ENCODE data around the gene MEAK7. TPM values are rescaled to one million over a fixed set of nuclear protein-coding genes. Genes with fewer than 3 reads are reported as not detected.

The MEAK7 gene
- total RNA-seq, 2 donors from 2014 or later = 30.3 to 34.9 TPM

GRCh38 chr16:84530590-84530989 is 26.1 kb upstream of the MEAK7 start:
- Mint-ChIP-seq H3K4me1 (peaks cover 20% of the 10 kb centered on the region), H3K27ac (no peak overlapping the region), H3K9me3 (peaks cover 18% of the 10 kb centered on the region), H3K4me3 (no peak overlapping the region), H3K27me3 (ENCODE audit: insufficient read depth) (peaks cover 3% of the 10 kb centered on the region), H3K36me3 (ENCODE audit: low read depth) (no peaks in the 10 kb centered on the region)
- no peak for DNase-seq
- H3K27me3 ChIP-seq (ENCODE audit: control insufficient read depth, insufficient read depth, low read length, poor library complexity, severe bottlenecking) = no peaks in the 10 kb centered on the region
- no peak overlapping the region for H3K4me3 ChIP-seq (ENCODE audit: low read length)
- TF ChIP-seq, protein P1, sequence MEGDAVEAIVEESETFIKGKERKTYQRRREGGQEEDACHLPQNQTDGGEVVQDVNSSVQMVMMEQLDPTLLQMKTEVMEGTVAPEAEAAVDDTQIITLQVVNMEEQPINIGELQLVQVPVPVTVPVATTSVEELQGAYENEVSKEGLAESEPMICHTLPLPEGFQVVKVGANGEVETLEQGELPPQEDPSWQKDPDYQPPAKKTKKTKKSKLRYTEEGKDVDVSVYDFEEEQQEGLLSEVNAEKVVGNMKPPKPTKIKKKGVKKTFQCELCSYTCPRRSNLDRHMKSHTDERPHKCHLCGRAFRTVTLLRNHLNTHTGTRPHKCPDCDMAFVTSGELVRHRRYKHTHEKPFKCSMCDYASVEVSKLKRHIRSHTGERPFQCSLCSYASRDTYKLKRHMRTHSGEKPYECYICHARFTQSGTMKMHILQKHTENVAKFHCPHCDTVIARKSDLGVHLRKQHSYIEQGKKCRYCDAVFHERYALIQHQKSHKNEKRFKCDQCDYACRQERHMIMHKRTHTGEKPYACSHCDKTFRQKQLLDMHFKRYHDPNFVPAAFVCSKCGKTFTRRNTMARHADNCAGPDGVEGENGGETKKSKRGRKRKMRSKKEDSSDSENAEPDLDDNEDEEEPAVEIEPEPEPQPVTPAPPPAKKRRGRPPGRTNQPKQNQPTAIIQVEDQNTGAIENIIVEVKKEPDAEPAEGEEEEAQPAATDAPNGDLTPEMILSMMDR (conservative IDR thresholded peaks at IDR 0.05) = no peak
- H3K4me1 ChIP-seq (ENCODE audit: control insufficient read depth, insufficient read depth, low read length) = peaks cover 8% of the 10 kb centered on the region
- H3K9me3 ChIP-seq (ENCODE audit: control insufficient read depth, low read length) = peaks cover 11% of the 10 kb centered on the region
- WGBS, 2 experiments (ENCODE audit: insufficient coverage in 1 of 2, insufficient read length in 1 of 2) = 79 to 95% methylated on average over 3 to 5 of the region's 5 CpGs
- no peak overlapping the region for H3K9ac ChIP-seq (ENCODE audit: extremely low read depth, low read length, poor library complexity, severe bottlenecking)
- no peaks in the 10 kb centered on the region for H3K36me3 ChIP-seq (ENCODE audit: control insufficient read depth, insufficient read depth, low read length)
- H3K27ac ChIP-seq (ENCODE audit: low read depth, low read length) = no peak overlapping the region

DNA sequence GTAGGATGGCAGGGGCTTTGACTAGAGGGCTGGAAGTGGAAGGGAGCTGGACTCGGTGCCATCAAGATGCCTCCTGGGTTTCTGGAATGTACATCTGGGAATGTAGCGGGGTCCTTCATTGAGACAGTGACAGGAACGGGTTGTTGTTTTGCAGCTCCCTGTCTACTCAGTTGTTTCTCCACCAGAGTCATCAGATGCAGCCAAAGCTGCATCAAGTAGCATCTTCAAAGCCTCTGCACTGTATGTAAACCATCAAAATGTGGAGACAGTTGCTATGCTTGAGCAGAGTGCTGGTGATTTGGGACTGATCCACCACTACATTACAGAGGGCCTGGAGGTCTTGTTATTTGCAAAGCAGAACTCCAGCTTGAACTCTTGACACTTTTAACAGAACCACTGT is 25.1 kb upstream of the MEAK7 start:
- peaks cover 16% of the 10 kb centered on the region for H3K4me1 Mint-ChIP-seq
- no peak overlapping the region for H3K4me3 ChIP-seq (ENCODE audit: low read length)
- no peak overlapping the region for H3K27ac Mint-ChIP-seq
- H3K9ac ChIP-seq (ENCODE audit: extremely low read depth, low read length, poor library complexity, severe bottlenecking) = no peak overlapping the region
- TF ChIP-seq, protein P1 (conservative IDR thresholded peaks at IDR 0.05) = no peak
- H3K9me3 Mint-ChIP-seq = peaks cover 18% of the 10 kb centered on the region
- H3K4me3 Mint-ChIP-seq = no peak overlapping the region
- peaks cover 11% of the 10 kb centered on the region for H3K9me3 ChIP-seq (ENCODE audit: control insufficient read depth, low read length)
- no peak overlapping the region for H3K27ac ChIP-seq (ENCODE audit: low read depth, low read length)
- WGBS, 2 experiments (ENCODE audit: insufficient coverage in 1 of 2, insufficient read length in 1 of 2) = 95 to 97% methylated on average over 3 of the region's 3 CpGs
- H3K27me3 Mint-ChIP-seq (ENCODE audit: insufficient read depth) = peaks cover 3% of the 10 kb centered on the region
- H3K36me3 ChIP-seq (ENCODE audit: control insufficient read depth, insufficient read depth, low read length) = no peaks in the 10 kb centered on the region
- H3K36me3 Mint-ChIP-seq (ENCODE audit: low read depth) = no peaks in the 10 kb centered on the region
- peaks cover 4% of the 10 kb centered on the region for H3K4me1 ChIP-seq (ENCODE audit: control insufficient read depth, insufficient read depth, low read length)
- DNase-seq = no peak
- no peaks in the 10 kb centered on the region for H3K27me3 ChIP-seq (ENCODE audit: control insufficient read depth, insufficient read depth, low read length, poor library complexity, severe bottlenecking)

GRCh38 chr16:84528322-84528721 is 23.9 kb upstream of the MEAK7 start:
- no peak overlapping the region for H3K27ac ChIP-seq (ENCODE audit: low read depth, low read length)
- peaks cover 4% of the 10 kb centered on the region for H3K4me1 ChIP-seq (ENCODE audit: control insufficient read depth, insufficient read depth, low read length)
- H3K27me3 ChIP-seq (ENCODE audit: control insufficient read depth, insufficient read depth, low read length, poor library complexity, severe bottlenecking) = no peaks in the 10 kb centered on the region
- H3K27me3 Mint-ChIP-seq (ENCODE audit: insufficient read depth) = peaks cover 3% of the 10 kb centered on the region
- peaks cover 18% of the 10 kb centered on the region for H3K9me3 Mint-ChIP-seq
- no peak overlapping the region for H3K27ac Mint-ChIP-seq
- DNase-seq = no peak
- H3K36me3 Mint-ChIP-seq (ENCODE audit: low read depth) = no peaks in the 10 kb centered on the region
- peaks cover 16% of the 10 kb centered on the region for H3K4me1 Mint-ChIP-seq
- H3K36me3 ChIP-seq (ENCODE audit: control insufficient read depth, insufficient read depth, low read length) = no peaks in the 10 kb centered on the region
- no peak overlapping the region for H3K9ac ChIP-seq (ENCODE audit: extremely low read depth, low read length, poor library complexity, severe bottlenecking)
- H3K4me3 ChIP-seq (ENCODE audit: low read length) = no peak overlapping the region
- peaks cover 11% of the 10 kb centered on the region for H3K9me3 ChIP-seq (ENCODE audit: control insufficient read depth, low read length)
- 94 to 97% methylated on average over 5 to 6 of the region's 6 CpGs for WGBS, 2 experiments (ENCODE audit: insufficient coverage in 1 of 2, insufficient read length in 1 of 2)
- H3K4me3 Mint-ChIP-seq = no peak overlapping the region
- TF ChIP-seq, protein P1 (conservative IDR thresholded peaks at IDR 0.05) = no peak

Data from endodermal cell (in vitro differentiated cells).